CD4-positive, alpha-beta T cell (primary cell): ENCODE results near the gene PLEK2. TPM values are rescaled to one million over a fixed set of nuclear protein-coding genes. Genes with fewer than 3 reads are reported as not detected.

ENCODE experiments used
- ATAC-seq: fragments of 200-7000 bp; cut with Tn5 transposase; one replicate; pipeline ENCODE4 v1.10.0; 2022; ENCODE audit warnings: mild to moderate bottlenecking; ENCODE audit not compliant: poor library complexity
- CTCF ChIA-PET: fragments of 350-600 bp; sonication (Branson Sonifier 250); formaldehyde crosslinking; loops from one replicate; lab custom pipeline; 2021; ENCODE audit warnings: antibody characterized with exemption, inconsistent platforms; lab: Charles Lee
- POLR2A ChIA-PET: fragments of 350-600 bp; sonication (Branson Sonifier 250); formaldehyde crosslinking; loops from one replicate; lab custom pipeline; 2021; ENCODE audit warnings: antibody characterized with exemption, inconsistent platforms; lab: Charles Lee
- DNase-seq, 14 experiments: peaks; one replicate each; pipeline ENCODE4 v3.0.0-alpha.2; 2013 to 2020; ENCODE audit warnings: mixed read lengths in 2 of 14
- H3K27ac ChIP-seq, 2 donors: one replicate each; pipeline versions ENCODE4 v1.5.1 to v1.7.0; 2013; ENCODE audit warnings: low read length in 2 of 2, low read depth in 1 of 2, mild to moderate bottlenecking in 1 of 2
- H3K27me3 ChIP-seq, 2 experiments: 1 replicate in 1 of 2; 2 replicates in 1 of 2; pipeline versions ENCODE4 v1.6.1 to v1.7.0; 2013; ENCODE audit warnings: low read length in 2 of 2, control low read depth in 1 of 2, mild to moderate bottlenecking in 1 of 2, moderate library complexity in 1 of 2; ENCODE audit not compliant: insufficient read depth in 2 of 2, control insufficient read depth in 1 of 2
- H3K36me3 ChIP-seq: one replicate; pipeline ENCODE4 v1.6.1; 2013; ENCODE audit warnings: low read length, control low read depth; ENCODE audit not compliant: insufficient read depth
- H3K4me1 ChIP-seq: one replicate; pipeline ENCODE4 v1.6.1; 2013; ENCODE audit warnings: low read length, control low read depth; ENCODE audit not compliant: insufficient read depth
- H3K4me3 ChIP-seq: one replicate; pipeline ENCODE4 v1.5.1; 2013; ENCODE audit warnings: mild to moderate bottlenecking, low read length, moderate library complexity
- H3K9me3 ChIP-seq, 2 experiments: 1 replicate in 1 of 2; 2 replicates in 1 of 2; pipeline versions ENCODE4 v1.6.1 to v1.7.0; 2013; ENCODE audit warnings: low read length in 2 of 2, mild to moderate bottlenecking in 2 of 2, control low read depth in 1 of 2, moderate library complexity in 1 of 2; ENCODE audit not compliant: control insufficient read depth in 1 of 2, insufficient read depth in 1 of 2
- H3K27ac Mint-ChIP-seq: one replicate; pipeline ENCODE4 v1.8.0; 2020; ENCODE audit warnings: mixed read lengths
- H3K27me3 Mint-ChIP-seq: one replicate; pipeline ENCODE4 v1.8.0; 2021; ENCODE audit warnings: mixed read lengths
- H3K36me3 Mint-ChIP-seq: one replicate; pipeline ENCODE4 v1.8.0; 2021; ENCODE audit warnings: low read depth, mixed read lengths
- H3K4me1 Mint-ChIP-seq: one replicate; pipeline ENCODE4 v1.8.0; 2021; ENCODE audit warnings: low read depth, mixed read lengths
- H3K4me3 Mint-ChIP-seq: one replicate; pipeline ENCODE4 v1.8.0; 2020; ENCODE audit warnings: mild to moderate bottlenecking, mixed read lengths
- H3K9me3 Mint-ChIP-seq: one replicate; pipeline ENCODE4 v1.8.0; 2020; ENCODE audit warnings: mixed read lengths
- CTCF ChIP-seq: fragments of 200-600 bp; IDR thresholded peaks from one replicate; pipeline ENCODE4 v1.8.0; 2022; ENCODE audit warnings: antibody characterized with exemption, mild to moderate bottlenecking
- intact Hi-C, 2 experiments: fragments of 100-400 bp; cut with DNase I in 1 of 2; cut with micrococcal nuclease in 1 of 2; formaldehyde crosslinking; loops; one replicate each; pipeline versions ENCODE4 v1.15.1 to v1.9.0; 2023 to 2025; cut with DNase I, micrococcal nuclease
- total RNA-seq, 174 experiments: library from RNA in 2 of 174; stranded (reverse) in 2 of 174; gene quantifications; one replicate each; pipeline ENCODE4 v1.2.3 and lab custom pipeline; 2021 to 2026

PLEK2 gene
- total RNA-seq, 2 experiments from 2014 or later, result 1.3 to 1.4 TPM

- POLR2A ChIA-PET, result no interaction called here
- Mint-ChIP-seq H3K27me3 (no peaks in the 10 kb centered on the region), H3K4me3 (peak overlapping the region; percentile 95), H3K9me3 (no peaks in the 10 kb centered on the region), H3K36me3 (peaks cover 33% of the 10 kb centered on the region), H3K27ac (peak overlapping the region; percentile 93), H3K4me1 (peaks cover 72% of the 10 kb centered on the region)
- Histone ChIP-seq H3K4me3 (no peak overlapping the region), H3K27ac (no peak overlapping the region), H3K27me3 (no peaks in the 10 kb centered on the region), H3K9me3 (no peaks in the 10 kb centered on the region), H3K4me1 (peaks cover 30% of the 10 kb centered on the region), H3K36me3 (peaks cover under 1% of the 10 kb centered on the region)
- DNase-seq (no peak), ATAC-seq (no peak)
- intact Hi-C loops, result loop anchor here in 1 of 2 experiments (5.0 kb wide), 1 partner anchor 460 kb away; the partner anchor contains the start of genes RAD51B and ZFYVE26
- CTCF ChIA-PET, result no interaction called here
- TF ChIP-seq CTCF, result no peak
Measured at GRCh38 chr14:67357186-67357968, 54.6 kb downstream of the PLEK2 start.

- no peak for TF ChIP-seq CTCF
- DNase-seq (no peak), ATAC-seq (no peak)
- peaks cover 36% of the 10 kb centered on the region for H3K36me3 ChIP-seq
- POLR2A ChIA-PET, result no interaction called here
- H3K9me3 ChIP-seq, result no peaks in the 10 kb centered on the region
- intact Hi-C loops, result no loop called here
- Mint-ChIP-seq H3K27ac (no peak overlapping the region), H3K4me3 (no peak overlapping the region), H3K27me3 (no peaks in the 10 kb centered on the region), H3K36me3 (peaks cover 51% of the 10 kb centered on the region), H3K4me1 (peaks cover 23% of the 10 kb centered on the region), H3K9me3 (no peaks in the 10 kb centered on the region)
- H3K27me3 ChIP-seq, result no peaks in the 10 kb centered on the region
- H3K27ac ChIP-seq, result no peak overlapping the region
- no peaks in the 10 kb centered on the region for H3K4me1 ChIP-seq
- CTCF ChIA-PET, result interaction anchor here (1.2 kb wide), 1 partner anchor 8 kb away, joined by 3 read pairs; the partner anchor contains the start of genes ATP6V1D and EIF2S1
- H3K4me3 ChIP-seq, result no peak overlapping the region
Measured at GRCh38 chr14:67352055-67352454, 59.9 kb downstream of the PLEK2 start.

GRCh38 chr14:67345583-67345982 is 66.4 kb downstream of the PLEK2 start:
- no peaks in the 10 kb centered on the region for H3K4me1 ChIP-seq
- intact Hi-C loops, result no loop called here
- H3K4me1 Mint-ChIP-seq, result no peaks in the 10 kb centered on the region
- H3K27ac Mint-ChIP-seq, result no peak overlapping the region
- DNase-seq (no peak), ATAC-seq (no peak)
- H3K27me3 Mint-ChIP-seq, result no peaks in the 10 kb centered on the region
- TF ChIP-seq CTCF, result no peak
- peaks cover 67% of the 10 kb centered on the region for H3K36me3 ChIP-seq
- no peak overlapping the region for H3K4me3 Mint-ChIP-seq
- H3K9me3 ChIP-seq, result no peaks in the 10 kb centered on the region
- ChIA-PET POLR2A (no interaction called here), CTCF (no interaction called here)
- H3K4me3 ChIP-seq, result no peak overlapping the region
- H3K36me3 Mint-ChIP-seq, result peaks cover 75% of the 10 kb centered on the region
- H3K9me3 Mint-ChIP-seq, result no peaks in the 10 kb centered on the region
- H3K27ac ChIP-seq, result no peak overlapping the region
- H3K27me3 ChIP-seq, result no peaks in the 10 kb centered on the region
